Suppressor macrophage treated with lipopolysaccharide for 1 hour (primary cell): Measurements from ENCODE around the gene BCL7A.

Experiments
- DNase-seq, 3 donors: peaks; one replicate each; pipeline ENCODE4 v3.0.0-alpha.2; 2020 to 2022

Gene BCL7A

GRCh38 chr12:122079532-122080081 lies 57.9 kb downstream of the BCL7A start:
- DNase-seq = peak; percentile 32 to 58 (median 42)

DNA sequence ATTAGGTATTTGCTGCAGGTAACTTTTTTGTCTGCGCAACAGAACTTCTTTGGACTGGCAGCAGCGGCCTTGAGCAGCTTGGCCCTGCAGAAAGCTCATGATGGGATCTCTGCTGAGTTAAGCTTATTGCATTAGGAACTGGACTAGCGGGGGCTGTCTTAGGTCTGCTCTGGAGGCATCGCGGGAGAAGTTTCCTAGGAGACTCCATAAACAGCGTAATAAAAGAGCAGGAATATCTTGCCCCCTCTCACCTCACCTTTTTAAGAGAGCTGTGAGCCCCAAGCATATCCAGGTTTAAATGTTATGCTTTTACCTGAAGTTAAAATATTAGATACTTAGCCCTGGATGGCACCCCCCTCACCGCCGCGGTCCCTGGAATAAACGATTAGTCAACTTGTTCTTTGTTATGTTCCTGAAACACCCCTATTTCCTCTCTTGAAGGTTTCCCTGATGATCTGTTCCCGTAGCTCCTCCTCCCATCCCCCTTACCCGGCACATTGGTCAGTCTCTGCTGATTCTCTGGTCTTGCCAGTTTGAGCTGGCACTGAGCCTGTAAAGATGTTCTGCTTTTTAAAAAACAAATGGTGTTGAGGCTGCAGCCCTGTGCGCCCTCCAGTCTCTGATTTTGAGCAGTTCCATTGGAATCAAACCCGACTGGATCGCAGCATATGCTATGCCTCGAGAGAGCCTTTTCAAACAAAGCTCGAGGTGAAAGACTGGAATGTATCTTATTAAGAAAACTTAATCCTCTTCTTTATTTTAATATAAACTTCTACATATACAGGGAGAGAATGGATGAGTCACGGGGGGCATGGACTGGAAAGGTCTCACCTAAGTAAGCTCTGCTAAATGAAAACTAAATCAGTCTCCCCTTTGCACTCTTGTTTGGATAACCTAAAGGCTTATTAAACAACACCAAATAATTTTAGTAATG lies 58.7 kb downstream of the BCL7A start:
- DNase-seq = peak; percentile 90 to 94 (median 91)

GRCh38 chr12:122081083-122081696 lies 59.5 kb downstream of the BCL7A start:
- DNase-seq = no peak

GRCh38 chr12:122081697-122082221 lies 60.1 kb downstream of the BCL7A start:
- peak; percentile 69 to 75 (median 73) for DNase-seq

DNA sequence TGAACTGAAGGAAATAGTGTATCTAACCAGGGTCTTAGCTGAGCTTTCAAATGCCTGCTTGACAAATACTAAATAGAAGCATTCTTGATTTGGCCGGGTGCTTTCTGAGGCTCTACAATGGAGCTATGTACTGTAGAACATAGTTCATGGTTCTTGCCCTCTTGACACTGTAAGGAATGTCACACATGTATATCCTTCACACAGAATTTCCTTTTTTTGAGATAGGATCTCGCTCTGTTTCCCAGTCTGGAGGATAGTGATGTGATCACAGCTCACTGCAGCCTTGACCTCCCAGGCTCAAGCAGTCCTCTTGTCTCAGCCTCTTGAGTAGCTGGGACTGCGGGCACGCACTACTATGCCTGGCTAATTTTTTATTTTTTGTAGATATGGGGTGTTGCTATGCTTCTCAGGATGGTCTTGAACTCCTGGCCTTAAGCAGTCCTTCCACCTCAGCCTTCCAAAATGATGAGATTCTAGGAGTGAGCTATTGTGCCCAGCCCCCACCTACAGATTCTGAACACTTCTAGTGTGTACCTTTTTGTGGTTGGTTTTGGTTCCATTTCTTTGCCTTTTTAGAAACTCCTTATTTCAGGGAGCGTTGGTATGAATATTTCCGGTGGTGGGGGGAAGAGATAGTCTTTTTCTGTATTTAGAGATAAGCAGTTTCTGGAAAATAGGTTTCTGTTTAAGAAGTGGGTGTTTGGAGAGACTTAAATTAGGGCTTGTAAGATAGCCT lies 61.1 kb downstream of the BCL7A start:
- no peak for DNase-seq

DNA sequence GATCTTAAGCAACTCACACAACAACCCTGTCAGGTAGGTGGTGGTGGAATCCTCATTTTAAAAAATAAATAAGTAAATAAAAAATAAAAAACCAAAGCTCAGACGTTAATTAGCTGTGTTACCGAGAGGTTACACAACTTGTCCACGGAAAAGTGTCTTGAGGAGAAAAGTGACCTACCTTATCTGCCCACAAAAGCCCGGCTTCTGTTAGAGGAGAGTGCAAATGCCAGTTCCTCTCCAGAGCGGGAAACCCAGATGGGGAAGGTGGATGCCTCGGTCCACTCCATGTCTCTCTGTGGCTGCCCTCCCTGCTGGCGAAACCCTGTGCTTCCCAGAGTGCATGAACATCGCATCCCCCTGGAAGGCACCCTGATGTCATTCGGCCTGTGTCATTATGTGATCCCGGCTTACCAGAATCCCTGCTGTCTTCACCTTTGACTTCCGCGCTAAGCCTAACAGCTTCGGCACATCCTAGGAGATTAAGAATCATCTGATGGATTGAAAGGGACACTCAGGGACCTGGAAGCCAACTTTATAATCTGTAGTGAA lies 63.2 kb downstream of the BCL7A start:
- peak; percentile 37 to 48 (median 45) for DNase-seq

DNA sequence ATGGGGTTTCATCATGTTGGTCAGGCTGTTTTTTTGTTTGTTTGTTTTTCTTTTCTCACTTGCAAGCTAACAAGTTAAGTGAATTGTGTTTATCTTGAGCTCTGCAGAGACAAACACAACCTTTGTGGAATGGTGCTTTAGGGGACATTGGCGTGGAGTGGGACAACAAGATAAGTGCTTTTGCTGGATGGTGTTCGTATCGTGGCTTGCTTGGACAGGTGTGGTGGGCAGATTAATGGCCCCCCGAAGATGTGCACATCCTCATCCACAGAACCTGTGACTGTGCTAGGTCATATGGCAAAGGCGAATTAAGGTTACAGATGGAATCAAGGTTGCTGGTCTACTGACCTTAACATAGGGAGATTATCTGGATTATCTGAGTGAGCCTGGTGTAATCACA lies 63.9 kb downstream of the BCL7A start:
- DNase-seq = no peak

- DNase-seq = no peak
Measured at GRCh38 chr12:122086116-122086515, 64.4 kb downstream of the BCL7A start.

- no peak for DNase-seq
Measured at GRCh38 chr12:122086641-122087285, 65.1 kb downstream of the BCL7A start.

- no peak for DNase-seq
Measured at GRCh38 chr12:122087431-122088178, 65.9 kb downstream of the BCL7A start.

- DNase-seq = no peak
Measured at GRCh38 chr12:122088179-122088810, 66.6 kb downstream of the BCL7A start.

- DNase-seq = no peak
Measured at GRCh38 chr12:122089077-122089476, 67.4 kb downstream of the BCL7A start.

- DNase-seq = peak in 2 of 3 donors; percentile 35 to 38
Measured at GRCh38 chr12:122090759-122091515, 69.3 kb downstream of the BCL7A start.

DNA sequence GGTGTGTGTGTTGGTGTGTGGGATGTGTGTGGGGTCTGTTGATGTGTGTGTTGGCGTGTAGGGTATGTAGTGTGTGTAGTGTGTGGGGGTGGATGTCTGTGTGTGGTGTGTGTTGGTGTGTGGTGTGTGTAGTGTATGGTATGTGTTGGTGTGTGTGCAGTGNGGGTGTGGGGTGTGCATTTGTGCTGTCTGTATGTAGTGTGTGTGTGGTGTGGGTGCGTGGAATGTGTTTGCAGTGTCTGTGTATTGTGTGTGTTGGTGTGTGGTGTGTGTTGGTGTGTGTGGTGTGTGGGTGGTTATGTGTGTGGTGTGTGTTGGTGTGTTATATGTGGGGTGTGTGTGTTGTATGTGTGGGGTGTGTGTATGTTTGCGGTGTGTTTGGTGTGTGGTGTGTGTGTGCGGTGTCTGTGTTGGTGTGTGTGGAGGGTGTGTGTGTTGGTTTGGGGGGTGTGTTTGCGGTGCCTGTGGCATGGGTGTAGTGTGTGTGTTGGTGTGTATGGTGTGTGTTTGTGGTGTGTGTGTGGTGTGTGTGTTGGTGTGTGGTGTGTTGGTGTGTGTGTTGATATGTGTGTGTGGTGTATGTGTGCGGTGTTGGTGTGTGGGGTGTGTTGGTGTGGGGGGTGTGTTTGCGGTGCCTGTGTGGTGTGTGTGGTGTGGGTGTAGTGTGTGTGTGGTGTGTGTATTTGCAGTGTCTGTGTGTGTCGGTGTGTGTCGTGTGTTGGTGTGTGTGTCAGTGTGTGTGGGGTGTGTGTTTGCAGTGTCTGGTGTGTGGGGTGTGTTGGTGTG lies 71.6 kb downstream of the BCL7A start:
- DNase-seq = no peak

- no peak for DNase-seq
Measured at GRCh38 chr12:122094137-122094734, 72.6 kb downstream of the BCL7A start.

DNA sequence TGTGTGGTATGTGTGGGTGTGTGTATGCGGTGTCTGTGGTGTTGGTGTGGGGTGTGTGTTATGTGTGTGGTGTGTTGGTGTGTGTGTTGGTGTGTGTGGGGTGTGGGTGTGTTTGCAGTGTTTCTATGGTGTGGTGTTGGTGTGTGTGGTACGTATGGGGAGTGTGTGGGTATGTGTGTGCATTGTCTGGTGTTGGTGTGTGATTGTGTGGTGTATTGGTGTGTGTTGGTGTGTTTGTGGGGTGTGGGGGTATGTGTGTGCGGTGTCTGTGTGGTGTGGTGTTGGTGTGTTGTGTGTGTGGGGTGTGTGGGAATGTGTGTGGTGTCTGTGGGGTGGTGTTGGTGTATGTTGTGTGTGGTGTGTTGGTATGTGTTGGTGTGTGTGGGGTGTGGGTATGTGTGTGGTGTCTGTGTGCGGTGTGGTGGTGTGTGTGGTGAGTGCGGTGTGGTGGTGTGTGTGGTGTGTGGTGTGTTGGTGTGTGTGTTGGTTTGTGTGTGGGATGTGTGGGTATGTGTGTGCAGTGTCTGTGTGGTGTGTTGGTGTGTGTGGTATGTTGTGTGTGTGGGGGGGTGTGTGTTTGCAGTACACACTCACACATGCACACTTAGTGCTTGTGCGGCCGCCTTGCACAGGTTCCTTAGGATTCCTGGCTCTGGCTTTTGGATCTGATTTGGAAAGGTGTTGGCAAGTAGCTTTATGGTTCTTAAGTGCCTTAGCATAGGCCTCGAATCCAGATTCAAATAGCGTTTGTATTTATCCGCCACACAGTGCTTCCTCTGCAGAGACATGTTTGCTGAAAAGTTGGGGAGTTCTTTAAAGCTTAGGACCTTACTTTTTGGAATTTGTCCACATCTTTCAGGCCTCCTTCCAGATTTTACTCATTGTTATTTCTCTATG lies 73.3 kb downstream of the BCL7A start:
- no peak for DNase-seq

DNA sequence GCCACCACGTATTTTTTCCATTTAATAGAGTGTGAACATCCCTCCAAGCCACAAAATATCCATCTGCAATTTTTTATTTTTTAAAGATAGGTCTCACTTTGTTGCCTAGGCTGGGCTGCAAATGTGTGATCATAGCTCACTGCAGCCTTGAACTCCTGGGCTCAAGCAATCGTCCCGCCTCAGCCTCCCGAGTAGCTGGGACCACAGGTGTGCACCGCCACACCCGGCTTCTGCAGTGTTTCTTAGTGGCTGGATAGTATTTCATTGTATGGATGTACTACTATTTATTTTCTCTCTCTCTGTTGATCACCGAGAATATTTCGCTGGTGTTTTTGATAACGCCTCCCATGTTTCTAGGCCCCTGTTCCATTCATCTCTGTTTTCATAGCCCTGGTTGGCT lies 74.3 kb downstream of the BCL7A start:
- DNase-seq = no peak
